PC-3 (cell line): ENCODE data around the gene PTP4A2. TPM values are rescaled to one million over a fixed set of nuclear protein-coding genes. Genes with fewer than 3 reads are reported as not detected.

Source experiments
- ATAC-seq: fragments of 200-7000 bp; cut with Tn5 transposase; 2 replicates; pipeline ENCODE4 v1.9.1; 2020; ENCODE audit warnings: mild to moderate bottlenecking, moderate library complexity
- BruUV-seq: library from RNA; stranded (reverse); fragments of 400-500 nt; replicated peaks from 2 replicates; lab custom pipeline; 2021; lab: Mats Ljungman, UMichigan
- CTCF ChIA-PET: fragments of 300-600 bp; sonication (Branson Sonifier 250); formaldehyde crosslinking; loops from one replicate; lab custom pipeline; 2022; ENCODE audit warnings: antibody characterized with exemption; lab: Charles Lee
- POLR2A ChIA-PET: fragments of 300-600 bp; sonication (Branson Sonifier 250); formaldehyde crosslinking; loops from one replicate; lab custom pipeline; 2022; ENCODE audit warnings: antibody characterized with exemption; ENCODE audit not compliant: unreplicated experiment; lab: Charles Lee
- DNase-seq: peaks from one replicate; pipeline ENCODE4 v3.0.0-alpha.2; 2015
- H2AFZ ChIP-seq: fragments of 300-600 bp; sonication (generic); 2 replicates; pipeline ENCODE4 v1.6.0; 2016; ENCODE audit warnings: antibody characterized with exemption, low read length
- H3F3A ChIP-seq: fragments of 300-600 bp; sonication (generic); one replicate; pipeline ENCODE4 v1.6.0; 2017; ENCODE audit warnings: antibody characterized with exemption, low read length, control low read depth, mild to moderate bottlenecking; ENCODE audit not compliant: unreplicated experiment
- H3K27ac ChIP-seq: fragments of 300-600 bp; sonication (generic); 2 replicates; pipeline ENCODE4 v1.5.1; 2016; ENCODE audit warnings: mild to moderate bottlenecking, low read length
- H3K27me3 ChIP-seq: fragments of 300-600 bp; sonication (generic); 2 replicates; pipeline ENCODE4 v1.6.1; 2016; ENCODE audit warnings: low read length, mixed read lengths
- H3K36me3 ChIP-seq: fragments of 300-600 bp; sonication (generic); 2 replicates; pipeline ENCODE4 v1.6.1; 2016; ENCODE audit warnings: low read depth, mixed run types, low read length, mixed read lengths
- H3K4me1 ChIP-seq: fragments of 300-600 bp; sonication (generic); 2 replicates; pipeline ENCODE4 v1.5.1; 2016; ENCODE audit warnings: low read length; ENCODE audit not compliant: insufficient read depth
- H3K4me2 ChIP-seq: fragments of 300-600 bp; sonication (generic); 2 replicates; pipeline ENCODE4 v1.6.0; 2016; ENCODE audit warnings: low read length
- H3K4me3 ChIP-seq: fragments of 300-600 bp; sonication (generic); 2 replicates; pipeline ENCODE4 v1.5.1; 2016; ENCODE audit warnings: mild to moderate bottlenecking, low read length, mixed read lengths
- H3K79me2 ChIP-seq: fragments of 300-600 bp; sonication (generic); 2 replicates; pipeline ENCODE4 v1.6.1; 2017; ENCODE audit warnings: low read length, mixed read lengths
- H3K9ac ChIP-seq: fragments of 300-600 bp; sonication (generic); 2 replicates; pipeline ENCODE4 v1.6.0; 2016; ENCODE audit warnings: mild to moderate bottlenecking, low read length
- H3K9me2 ChIP-seq: fragments of 300-600 bp; sonication (generic); replicated peaks from 2 replicates; pipeline ENCODE4 v1.6.1; 2016; ENCODE audit warnings: mixed run types, low read length, mixed read lengths
- H3K9me3 ChIP-seq: fragments of 300-600 bp; sonication (generic); 2 replicates; pipeline ENCODE4 v1.6.1; 2016; ENCODE audit warnings: low read length, mixed read lengths
- H4K20me1 ChIP-seq: fragments of 300-600 bp; sonication (generic); 2 replicates; pipeline ENCODE4 v1.6.1; 2016; ENCODE audit warnings: low read length, mixed read lengths
- CTCF ChIP-seq: fragments of 300-600 bp; sonication (generic); conservative IDR thresholded peaks from 2 replicates; pipeline ENCODE4 v1.5.1; 2017; ENCODE audit warnings: antibody characterized with exemption, low read depth, mild to moderate bottlenecking, low read length
- EZH2 ChIP-seq: fragments of 300-600 bp; sonication (generic); IDR thresholded peaks from one replicate; pipeline ENCODE4 v1.6.1; 2017; ENCODE audit warnings: antibody characterized with exemption, mild to moderate bottlenecking, low read length; ENCODE audit not compliant: unreplicated experiment
- EZH2phosphoT487 ChIP-seq: fragments of 300-600 bp; sonication (generic); IDR thresholded peaks from 2 replicates; pipeline ENCODE4 v1.6.1; 2018; ENCODE audit warnings: mild to moderate bottlenecking, antibody characterized with exemption, low read length, borderline replicate concordance
- intact Hi-C: fragments of 100-400 bp; cut with micrococcal nuclease; formaldehyde crosslinking; loops from 2 replicates; pipeline ENCODE4 v1.9.0; 2023
- total RNA-seq: library from RNA; depleted of rRNA; stranded (reverse); fragments of >200 nt; gene quantifications from 2 replicates; pipeline ENCODE4 v1.2.3, GENCODE V29; 2014

PTP4A2 gene
- total RNA-seq, 1 experiment from 2014 or later = 335 TPM

DNA sequence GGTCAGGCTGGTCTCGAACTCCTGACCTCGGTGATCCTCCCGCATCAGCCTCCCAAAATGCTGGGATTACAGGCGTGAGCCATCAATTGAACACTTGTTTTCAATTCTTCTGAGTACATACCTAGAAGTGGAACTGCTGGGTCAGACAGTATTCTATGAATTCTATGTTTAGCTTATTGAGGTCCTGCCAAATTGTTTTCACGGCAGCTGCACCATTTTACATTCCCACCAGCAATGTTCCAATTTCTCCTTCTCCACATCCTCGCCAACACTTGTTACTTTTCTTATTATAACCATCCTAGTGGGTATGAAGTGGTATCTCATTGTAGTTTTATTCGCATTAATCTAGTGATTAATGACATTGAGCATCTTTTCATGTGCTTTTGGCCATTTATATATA, 49.9 kb downstream of the PTP4A2 start:
- ATAC-seq (no peak), DNase-seq (no peak)
- Histone ChIP-seq H3K4me3 (no peak overlapping the region), H3K27ac (no peak overlapping the region), H3K27me3 (no peaks in the 10 kb centered on the region), H3K4me1 (no peaks in the 10 kb centered on the region; the same call in 1 of the 2 replicates), H2AFZ (no peak overlapping the region), H3K9ac (no peak overlapping the region), H3K79me2 (no peaks in the 10 kb centered on the region), H3K9me2 (no peaks in the 10 kb centered on the region), H3F3A (no peaks in the 10 kb centered on the region), H4K20me1 (no peaks in the 10 kb centered on the region), H3K4me2 (no peak overlapping the region), H3K9me3 (no peaks in the 10 kb centered on the region), H3K36me3 (no peaks in the 10 kb centered on the region)
- intact Hi-C loops = no loop called here
- ChIA-PET CTCF (no interaction called here), POLR2A (no interaction called here)
- BruUV-seq = no TSS peak
- TF ChIP-seq EZH2phosphoT487 (no peak), CTCF (no peak), EZH2 (no peak)

DNA sequence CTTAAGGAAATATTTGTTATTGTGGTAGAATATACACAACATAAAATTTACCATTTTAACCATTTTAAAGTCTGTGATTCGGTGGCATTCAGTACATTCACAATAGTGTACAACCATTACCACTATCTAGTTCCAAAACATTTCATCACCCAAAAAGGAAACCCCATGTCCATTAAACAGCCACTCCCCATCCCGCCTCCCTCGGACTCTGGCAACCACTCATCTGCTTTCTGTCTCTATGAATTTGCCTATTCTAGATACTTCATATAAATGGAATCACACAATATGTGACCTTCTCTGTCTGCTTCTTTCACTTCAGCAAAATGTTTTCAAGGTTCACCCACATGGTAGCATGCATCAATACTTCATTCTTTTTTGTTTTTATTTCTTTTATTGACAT, 51.3 kb downstream of the PTP4A2 start:
- ATAC-seq (no peak), DNase-seq (no peak)
- Histone ChIP-seq H3K27me3 (no peaks in the 10 kb centered on the region), H3K9ac (no peak overlapping the region), H3K9me2 (no peaks in the 10 kb centered on the region), H2AFZ (no peak overlapping the region), H3K9me3 (no peaks in the 10 kb centered on the region), H3K27ac (no peak overlapping the region), H3K4me3 (no peak overlapping the region), H3F3A (no peaks in the 10 kb centered on the region), H4K20me1 (no peaks in the 10 kb centered on the region), H3K79me2 (no peaks in the 10 kb centered on the region), H3K36me3 (no peaks in the 10 kb centered on the region), H3K4me1 (no peaks in the 10 kb centered on the region; the same call in 1 of the 2 replicates), H3K4me2 (no peak overlapping the region)
- ChIA-PET CTCF (no interaction called here), POLR2A (no interaction called here)
- TF ChIP-seq EZH2 (no peak), CTCF (no peak), EZH2phosphoT487 (no peak)
- intact Hi-C loops = no loop called here
- no TSS peak for BruUV-seq

GRCh38 chr1:31885851-31886250, 52.3 kb downstream of the PTP4A2 start:
- DNase-seq (no peak), ATAC-seq (no peak)
- Histone ChIP-seq H3K27ac (no peak overlapping the region), H3K4me3 (no peak overlapping the region), H3K79me2 (no peaks in the 10 kb centered on the region), H3K9ac (no peak overlapping the region), H3K27me3 (no peaks in the 10 kb centered on the region), H3K4me2 (no peak overlapping the region), H3K36me3 (no peaks in the 10 kb centered on the region), H3K9me2 (no peaks in the 10 kb centered on the region), H3K4me1 (no peaks in the 10 kb centered on the region), H3K9me3 (no peaks in the 10 kb centered on the region), H2AFZ (no peak overlapping the region), H4K20me1 (no peaks in the 10 kb centered on the region), H3F3A (no peaks in the 10 kb centered on the region)
- CTCF ChIA-PET = no interaction called here
- TF ChIP-seq EZH2phosphoT487 = no peak
- TF ChIP-seq EZH2 = no peak
- no peak for TF ChIP-seq CTCF
- intact Hi-C loops = no loop called here
- POLR2A ChIA-PET = no interaction called here
- BruUV-seq = no TSS peak
